ACC112 (cell line): Measurements from ENCODE around the gene SF3B2.

Experiments
- H2AFZ ChIP-seq: fragments of 200-600 bp; sonication (generic); one replicate; pipeline ENCODE4 v1.6.0; 2017; ENCODE audit warnings: antibody characterized with exemption, low read length; ENCODE audit not compliant: unreplicated experiment
- H3K27ac ChIP-seq: fragments of 200-600 bp; sonication (generic); 2 replicates; pipeline ENCODE4 v1.5.1; 2014; ENCODE audit warnings: low read depth, mild to moderate bottlenecking, antibody characterized with exemption, low read length, moderate library complexity
- H3K27me3 ChIP-seq: fragments of 200-600 bp; sonication (generic); 2 replicates; pipeline ENCODE4 v1.6.1; 2014; ENCODE audit warnings: mild to moderate bottlenecking, antibody characterized with exemption, low read length, moderate library complexity, mixed read lengths; ENCODE audit not compliant: insufficient read depth
- H3K36me3 ChIP-seq: fragments of 200-600 bp; sonication (generic); 2 replicates; pipeline ENCODE4 v1.6.1; 2016; ENCODE audit warnings: mild to moderate bottlenecking, antibody characterized with exemption, low read length, moderate library complexity, mixed read lengths; ENCODE audit not compliant: insufficient read depth
- H3K4me1 ChIP-seq: fragments of 200-600 bp; sonication (generic); one replicate; pipeline ENCODE4 v1.6.1; 2016; ENCODE audit warnings: low read length, mixed read lengths; ENCODE audit not compliant: insufficient read depth, unreplicated experiment, control insufficient read depth
- H3K4me3 ChIP-seq: fragments of 200-600 bp; sonication (generic); 2 replicates; pipeline ENCODE4 v1.5.1; 2014; ENCODE audit warnings: mild to moderate bottlenecking, low read depth, low read length
- H3K79me2 ChIP-seq: fragments of 200-600 bp; sonication (generic); one replicate; pipeline ENCODE4 v1.6.0; 2016; ENCODE audit warnings: low read length; ENCODE audit not compliant: control insufficient read depth, unreplicated experiment, insufficient read depth

SF3B2 gene

DNA sequence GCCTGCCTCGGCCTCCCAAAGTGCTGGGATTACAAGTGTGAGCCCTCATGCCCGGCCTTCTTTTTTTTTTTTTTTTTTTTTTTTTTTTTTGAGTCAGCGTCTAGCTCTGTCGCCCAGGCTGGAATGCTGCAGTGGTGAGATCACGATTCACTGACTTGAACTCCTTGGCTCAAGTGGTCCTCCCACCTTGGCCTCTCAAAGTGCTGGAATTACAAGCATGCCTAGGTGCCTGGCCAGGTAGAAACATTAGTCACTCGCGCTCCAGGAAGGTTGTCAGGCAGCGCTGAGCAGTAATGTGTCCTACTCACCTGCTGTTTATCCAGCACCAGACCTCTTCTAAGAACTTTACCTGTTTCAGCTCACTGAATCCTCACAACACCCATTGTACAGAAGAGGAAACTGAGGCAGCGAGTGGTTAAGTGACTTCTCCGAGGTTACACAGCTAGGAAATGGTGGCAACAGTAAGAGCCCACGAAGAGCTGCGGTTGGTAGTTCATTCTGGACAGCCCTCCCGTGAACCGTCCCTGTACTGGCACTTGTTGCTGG lies 40.9 kb upstream of the SF3B2 start:
- Histone ChIP-seq H3K4me3 (no peak overlapping the region), H3K4me1 (peaks cover 36% of the 10 kb centered on the region), H3K36me3 (no peaks in the 10 kb centered on the region), H3K27me3 (peaks cover 4% of the 10 kb centered on the region; the same call in 1 of the 2 replicates), H3K79me2 (no peaks in the 10 kb centered on the region), H3K27ac (no peak overlapping the region), H2AFZ (no peak overlapping the region)

DNA sequence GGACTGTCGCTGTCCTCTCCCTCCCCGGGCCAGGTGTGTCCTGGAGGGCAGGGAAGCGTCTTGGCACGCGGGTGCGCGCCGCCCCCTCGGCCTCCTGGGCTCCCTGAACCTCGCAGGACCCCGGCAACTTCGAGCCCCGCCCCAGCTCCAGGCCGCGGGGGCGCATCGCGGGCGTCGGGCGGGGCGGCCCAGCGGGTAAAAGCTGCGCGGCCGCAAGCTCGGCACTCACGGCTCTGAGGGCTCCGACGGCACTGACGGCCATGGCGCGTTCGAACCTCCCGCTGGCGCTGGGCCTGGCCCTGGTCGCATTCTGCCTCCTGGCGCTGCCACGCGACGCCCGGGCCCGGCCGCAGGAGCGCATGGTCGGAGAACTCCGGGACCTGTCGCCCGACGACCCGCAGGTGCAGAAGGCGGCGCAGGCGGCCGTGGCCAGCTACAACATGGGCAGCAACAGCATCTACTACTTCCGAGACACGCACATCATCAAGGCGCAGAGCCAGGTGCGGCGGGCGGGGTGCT lies 40.3 kb upstream of the SF3B2 start, which contains the start of gene CST6:
Gene CST6, plus strand, starts transcription at position 224 of the 519 bp plus-strand sequence. Its CDS starts 37 bp downstream, at position 261.
- Histone ChIP-seq H3K4me3 (no peak within 1 kb of the TSS), H3K36me3 (no peaks in the 10 kb centered on the region), H3K27ac (no peak within 1 kb of the TSS), H2AFZ (peak within 1 kb of the TSS; percentile 6), H3K27me3 (peaks cover 4% of the 10 kb centered on the region; the same call in 1 of the 2 replicates), H3K4me1 (peaks cover 41% of the 10 kb centered on the region), H3K79me2 (peaks cover 2% of the 10 kb centered on the region)

GRCh38 chr11:66012371-66012945 lies 39.7 kb upstream of the SF3B2 start:
- Histone ChIP-seq H3K4me1 (peaks cover 37% of the 10 kb centered on the region), H3K36me3 (no peaks in the 10 kb centered on the region), H2AFZ (no peak overlapping the region), H3K27me3 (peaks cover 4% of the 10 kb centered on the region; the same call in 1 of the 2 replicates), H3K79me2 (peaks cover 2% of the 10 kb centered on the region), H3K27ac (no peak overlapping the region), H3K4me3 (no peak overlapping the region)

GRCh38 chr11:66012946-66013761 lies 39.0 kb upstream of the SF3B2 start:
- Histone ChIP-seq H3K4me3 (no peak overlapping the region), H3K27ac (no peak overlapping the region), H3K79me2 (peaks cover 2% of the 10 kb centered on the region), H2AFZ (no peak overlapping the region), H3K36me3 (no peaks in the 10 kb centered on the region), H3K4me1 (peaks cover 37% of the 10 kb centered on the region), H3K27me3 (peaks cover 4% of the 10 kb centered on the region; the same call in 1 of the 2 replicates)

DNA sequence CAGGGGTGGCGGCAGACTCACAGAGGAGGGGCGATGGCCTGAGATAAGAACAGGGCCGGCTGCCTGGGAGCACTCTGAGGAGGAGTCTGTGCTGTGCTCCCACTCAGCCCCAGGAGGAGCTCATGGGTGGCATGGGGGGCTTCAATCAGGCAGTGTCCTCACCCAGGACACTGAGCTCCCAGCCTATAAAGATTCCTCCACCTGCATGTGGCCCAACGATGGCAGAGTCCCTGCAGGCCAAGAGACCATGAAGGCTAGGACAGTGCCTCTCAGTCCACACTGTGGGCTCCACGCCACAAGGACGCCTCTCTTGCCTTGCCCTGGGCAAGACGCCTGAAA lies 38.4 kb upstream of the SF3B2 start:
- no peaks in the 10 kb centered on the region for H3K36me3 ChIP-seq
- no peak overlapping the region for H2AFZ ChIP-seq
- peaks cover 2% of the 10 kb centered on the region for H3K79me2 ChIP-seq
- H3K4me3 ChIP-seq, result no peak overlapping the region
- peaks cover 4% of the 10 kb centered on the region; the same call in 1 of the 2 replicates for H3K27me3 ChIP-seq
- H3K4me1 ChIP-seq, result peaks cover 34% of the 10 kb centered on the region
- no peak overlapping the region for H3K27ac ChIP-seq

DNA sequence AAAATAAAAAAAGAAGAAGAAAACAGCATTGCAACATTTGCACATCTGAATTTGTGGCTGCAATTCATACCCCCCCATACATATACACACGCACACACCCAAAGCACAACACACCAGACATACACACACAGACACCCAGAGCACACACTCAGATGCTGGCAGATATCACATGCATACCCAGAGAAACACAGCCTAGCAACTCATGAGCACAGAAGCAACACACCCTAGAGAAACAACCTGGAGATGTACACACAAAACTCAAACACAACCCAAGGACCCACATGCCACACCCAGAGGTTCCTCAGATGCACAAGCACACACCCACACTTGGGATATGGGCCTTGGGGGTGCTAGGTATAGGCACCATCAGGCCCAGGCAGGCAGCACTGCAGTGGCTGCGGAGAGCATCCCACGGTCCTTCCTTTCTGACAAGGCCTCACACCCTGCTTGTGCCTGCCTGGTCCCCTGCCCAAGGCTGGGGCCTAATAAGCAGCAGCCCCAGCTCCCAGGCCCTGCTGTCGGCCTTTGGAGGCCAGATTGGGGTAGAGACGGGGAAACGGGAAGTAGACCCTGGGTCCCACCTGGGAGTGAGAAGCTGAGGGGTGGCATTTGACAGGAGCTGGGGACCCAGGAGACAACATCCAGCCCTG lies 37.2 kb upstream of the SF3B2 start:
- H2AFZ ChIP-seq, result no peak overlapping the region
- no peaks in the 10 kb centered on the region for H3K36me3 ChIP-seq
- H3K27ac ChIP-seq, result peak overlapping the region; percentile 79
- H3K4me3 ChIP-seq, result no peak overlapping the region
- peaks cover 33% of the 10 kb centered on the region for H3K4me1 ChIP-seq
- H3K79me2 ChIP-seq, result peaks cover 2% of the 10 kb centered on the region
- peaks cover 4% of the 10 kb centered on the region; the same call in 1 of the 2 replicates for H3K27me3 ChIP-seq

GRCh38 chr11:66015454-66015881 lies 36.7 kb upstream of the SF3B2 start:
- Histone ChIP-seq H3K4me3 (no peak overlapping the region), H2AFZ (no peak overlapping the region)

DNA sequence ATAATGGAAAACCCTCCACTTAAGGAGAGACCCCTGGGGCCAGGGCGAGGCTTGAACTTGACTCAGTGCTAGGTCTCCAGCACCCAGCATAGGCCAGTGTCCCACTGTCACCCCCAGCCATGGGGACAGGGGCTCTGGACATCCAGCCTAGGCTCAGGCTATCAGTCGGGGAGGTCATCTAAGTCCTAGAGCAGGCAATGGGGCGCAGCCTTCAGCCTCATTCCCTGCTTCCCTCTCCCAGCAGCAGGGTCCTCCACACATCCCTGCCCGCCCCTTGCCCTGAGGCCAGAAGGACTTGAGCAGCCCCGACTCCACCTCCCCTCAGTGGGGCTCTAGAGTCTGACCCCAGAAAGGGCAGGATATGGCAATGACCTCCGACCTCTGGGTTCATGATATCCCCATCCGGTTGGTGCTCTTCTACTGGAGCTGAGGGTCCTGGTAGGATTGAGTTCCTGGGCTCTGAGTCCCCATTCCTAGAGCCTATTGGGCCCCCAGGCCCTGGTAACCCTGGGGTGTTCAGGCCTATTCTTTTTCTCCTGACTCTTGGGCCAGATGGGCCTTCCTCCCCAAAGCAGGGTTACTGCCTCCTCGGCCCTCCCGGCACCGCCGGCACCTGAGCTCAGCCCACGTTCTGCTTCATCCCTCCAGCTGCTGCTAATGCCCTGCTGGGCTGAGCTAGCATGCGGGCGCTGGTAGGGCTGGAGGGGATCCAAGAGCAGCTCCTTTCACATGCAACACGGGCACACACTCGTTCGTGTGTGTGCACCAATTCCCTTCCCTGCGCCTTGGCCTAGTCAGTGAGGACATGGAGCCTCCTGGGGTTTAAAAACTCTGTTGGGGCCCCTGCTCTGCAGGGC lies 36.0 kb upstream of the SF3B2 start:
- Histone ChIP-seq H2AFZ (no peak overlapping the region), H3K79me2 (peaks cover 2% of the 10 kb centered on the region), H3K36me3 (no peaks in the 10 kb centered on the region), H3K4me3 (no peak overlapping the region), H3K27ac (peak overlapping the region; percentile 79), H3K4me1 (peaks cover 46% of the 10 kb centered on the region), H3K27me3 (peaks cover 4% of the 10 kb centered on the region; the same call in 1 of the 2 replicates)

More at GRCh38 chr11:66015454-66015881, 36.7 kb upstream of the SF3B2 start:
- peaks cover 4% of the 10 kb centered on the region; the same call in 1 of the 2 replicates for H3K27me3 ChIP-seq
- peak overlapping the region; percentile 79 for H3K27ac ChIP-seq
- H3K36me3 ChIP-seq, result no peaks in the 10 kb centered on the region
- H3K79me2 ChIP-seq, result peaks cover 2% of the 10 kb centered on the region
- H3K4me1 ChIP-seq, result peaks cover 39% of the 10 kb centered on the region

GRCh38 chr11:66016793-66017177 lies 35.4 kb upstream of the SF3B2 start:
- H2AFZ ChIP-seq, result no peak overlapping the region
- no peak overlapping the region for H3K27ac ChIP-seq
- H3K4me1 ChIP-seq, result peaks cover 52% of the 10 kb centered on the region

More at GRCh38 chr11:66016793-66017177, 35.4 kb upstream of the SF3B2 start:
- Histone ChIP-seq H3K79me2 (peaks cover 2% of the 10 kb centered on the region), H3K27me3 (0 out of 2 replicates have a peak, but pooled peaks cover under 1% of the 10 kb centered on the region), H3K4me3 (no peak overlapping the region), H3K36me3 (no peaks in the 10 kb centered on the region)
